HG03025 (cell line): ENCODE results near the gene SEC16B.

Source experiments
- ATAC-seq: cut with Tn5 transposase; IDR thresholded peaks from one replicate; pipeline ENCODE4 v1.9.1; 2021; ENCODE audit warnings: mild to moderate bottlenecking, moderate library complexity; ENCODE audit not compliant: unreplicated experiment, low FRiP score

Gene SEC16B

GRCh38 chr1:177978530-177978929, 8.7 kb upstream of the SEC16B start:
- no peak for ATAC-seq

GRCh38 chr1:177977141-177977540, 7.3 kb upstream of the SEC16B start:
- no peak for ATAC-seq

GRCh38 chr1:177976596-177976995, 6.7 kb upstream of the SEC16B start:
- ATAC-seq = no peak

- no peak for ATAC-seq
Measured at GRCh38 chr1:177975588-177976495, 6.0 kb upstream of the SEC16B start.

GRCh38 chr1:177973585-177973984, 3.7 kb upstream of the SEC16B start:
- no peak for ATAC-seq

GRCh38 chr1:177969109-177969508, 749 bp downstream of the SEC16B start:
- ATAC-seq = no peak

GRCh38 chr1:177966199-177966598, 3.7 kb downstream of the SEC16B start:
- ATAC-seq = no peak

GRCh38 chr1:177965293-177965692, 4.6 kb downstream of the SEC16B start:
- ATAC-seq = no peak

GRCh38 chr1:177964336-177964735, 5.5 kb downstream of the SEC16B start:
- ATAC-seq = no peak

GRCh38 chr1:177960939-177961622, 8.8 kb downstream of the SEC16B start:
- ATAC-seq = no peak

- ATAC-seq = no peak
Measured at GRCh38 chr1:177959811-177960515, 9.9 kb downstream of the SEC16B start.

GRCh38 chr1:177958092-177958491, 11.8 kb downstream of the SEC16B start:
- no peak for ATAC-seq

- no peak for ATAC-seq
Measured at GRCh38 chr1:177954076-177954475, 15.8 kb downstream of the SEC16B start.

GRCh38 chr1:177953549-177953948, 16.3 kb downstream of the SEC16B start:
- no peak for ATAC-seq

GRCh38 chr1:177952691-177953090, 17.2 kb downstream of the SEC16B start:
- ATAC-seq = no peak

GRCh38 chr1:177952249-177952648, 17.6 kb downstream of the SEC16B start:
- no peak for ATAC-seq

- ATAC-seq = no peak
Measured at GRCh38 chr1:177950506-177950905, 19.4 kb downstream of the SEC16B start.

- peak; percentile 85 for ATAC-seq
Measured at GRCh38 chr1:177948336-177948972, 21.4 kb downstream of the SEC16B start.

GRCh38 chr1:177947623-177948022, 22.2 kb downstream of the SEC16B start:
- no peak for ATAC-seq

- no peak for ATAC-seq
Measured at GRCh38 chr1:177945943-177946650, 23.8 kb downstream of the SEC16B start.
